Neural cell (in vitro differentiated cells): ENCODE results near the gene TMEM139. TPM values are rescaled to one million over a fixed set of nuclear protein-coding genes. Genes with fewer than 3 reads are reported as not detected.

Source experiments
- H2AFZ ChIP-seq: fragments of 200-600, 300-800 bp; sonication (generic), shearing (Covaris generic); 2 replicates; pipeline ENCODE4 v1.6.0; 2014; ENCODE audit warnings: low read depth, mild to moderate bottlenecking, antibody characterized with exemption, low read length, moderate library complexity
- H3F3A ChIP-seq: fragments of 200-600 bp; shearing (Covaris generic); 2 replicates; pipeline ENCODE4 v1.6.1; 2016; ENCODE audit warnings: mild to moderate bottlenecking, moderate library complexity, mixed read lengths, antibody characterized with exemption, low read length; ENCODE audit not compliant: insufficient read depth, poor library complexity, severe bottlenecking
- H3K27ac ChIP-seq: fragments of 200-600, 300-800 bp; sonication (generic), shearing (Covaris generic); 2 replicates; pipeline ENCODE4 v1.5.1; 2014; ENCODE audit warnings: mild to moderate bottlenecking, low read length, moderate library complexity
- H3K27me3 ChIP-seq: fragments of 300-800, 200-600 bp; sonication (generic), shearing (Covaris generic); 2 replicates; pipeline ENCODE4 v1.6.0; 2014; ENCODE audit warnings: mild to moderate bottlenecking, low read depth, low read length, moderate library complexity; ENCODE audit not compliant: insufficient read depth
- H3K36me3 ChIP-seq: fragments of 300-800, 200-600 bp; sonication (generic), shearing (Covaris generic); 2 replicates; pipeline ENCODE4 v1.5.1; 2014; ENCODE audit warnings: mild to moderate bottlenecking, antibody characterized with exemption, low read length, moderate library complexity; ENCODE audit not compliant: insufficient read depth
- H3K4me2 ChIP-seq: fragments of 300-800, 200-600 bp; sonication (generic), shearing (Covaris generic); 2 replicates; pipeline ENCODE4 v1.6.0; 2014; ENCODE audit warnings: mild to moderate bottlenecking, low read length
- H3K4me3 ChIP-seq: fragments of 300-800, 200-600 bp; sonication (generic), shearing (Covaris generic); 2 replicates; pipeline ENCODE4 v1.5.1; 2014; ENCODE audit warnings: mild to moderate bottlenecking, low read length, moderate library complexity
- H3K79me2 ChIP-seq: fragments of 200-600 bp; shearing (Covaris generic); replicated peaks from 2 replicates; pipeline ENCODE4 v1.6.0; 2014; ENCODE audit warnings: mild to moderate bottlenecking, low read length, moderate library complexity; ENCODE audit not compliant: insufficient read depth
- H3K9ac ChIP-seq: fragments of 300-800, 200-600 bp; sonication (generic), shearing (Covaris generic); 2 replicates; pipeline ENCODE4 v1.6.1; 2016; ENCODE audit warnings: mild to moderate bottlenecking, low read length, mixed read lengths
- H3K9me2 ChIP-seq: fragments of 200-600 bp; shearing (Covaris generic); 2 replicates; pipeline ENCODE4 v1.6.1; 2016; ENCODE audit warnings: mild to moderate bottlenecking, low read length, mixed read lengths; ENCODE audit not compliant: insufficient read depth
- H3K9me3 ChIP-seq: fragments of 200-600, 300-800 bp; sonication (generic), shearing (Covaris generic); 2 replicates; pipeline ENCODE4 v1.6.1; 2016; ENCODE audit warnings: mild to moderate bottlenecking, mixed run types, low read length, moderate library complexity, mixed read lengths
- H4K20me1 ChIP-seq: fragments of 200-600 bp; shearing (Covaris generic); 2 replicates; pipeline ENCODE4 v1.6.1; 2016; ENCODE audit warnings: mild to moderate bottlenecking, mixed run types; ENCODE audit not compliant: insufficient read depth
- EP300 ChIP-seq: fragments of 450-650 bp; conservative IDR thresholded peaks from 2 replicates; pipeline ENCODE4 v1.6.1; 2014; ENCODE audit warnings: antibody characterized with exemption, mild to moderate bottlenecking, moderate library complexity; ENCODE audit not compliant: poor library complexity, severe bottlenecking
- EZH2 ChIP-seq: fragments of 200-600, 300-800 bp; shearing (Covaris generic), sonication (generic); IDR thresholded peaks from 2 replicates; pipeline ENCODE4 v1.6.1; 2014; ENCODE audit warnings: antibody characterized with exemption, low read length, borderline replicate concordance, mild to moderate bottlenecking; ENCODE audit not compliant: insufficient read depth, poor library complexity, severe bottlenecking
- MXI1 ChIP-seq: fragments of 450-650 bp; conservative IDR thresholded peaks from 2 replicates; pipeline ENCODE4 v1.6.1; 2014; ENCODE audit warnings: antibody characterized with exemption, mild to moderate bottlenecking; ENCODE audit not compliant: poor library complexity, severe bottlenecking
- POLR2AphosphoS5 ChIP-seq: IDR thresholded peaks from 2 replicates; pipeline ENCODE4 v1.6.1; 2012
- RAD21 ChIP-seq: fragments of 450-650 bp; conservative IDR thresholded peaks from 2 replicates; pipeline ENCODE4 v1.6.1; 2014; ENCODE audit warnings: antibody characterized with exemption, mild to moderate bottlenecking, moderate library complexity
- SMC3 ChIP-seq: fragments of 450-650 bp; conservative IDR thresholded peaks from 2 replicates; pipeline ENCODE4 v1.6.1; 2014; ENCODE audit warnings: antibody characterized with exemption, mild to moderate bottlenecking, moderate library complexity; ENCODE audit not compliant: poor library complexity
- TAF1 ChIP-seq: IDR thresholded peaks from 2 replicates; pipeline ENCODE4 v1.6.1; 2012; ENCODE audit warnings: low read depth
- polyA plus RNA-seq: library from polyadenylated mRNA; depleted of rRNA; stranded (reverse); fragments of >200 nt; gene quantifications from 2 replicates; pipeline ENCODE4 v1.2.3, GENCODE V29; 2014
- TF ChIP-seq, protein P1 (sequence below): IDR thresholded peaks from 2 replicates; pipeline ENCODE4 v1.6.1; 2012; ENCODE audit warnings: borderline replicate concordance
- TF ChIP-seq, protein P2 (sequence below): fragments of 450-650 bp; IDR thresholded peaks from 2 replicates; pipeline ENCODE4 v1.5.1; 2014; ENCODE audit warnings: antibody characterized with exemption, mild to moderate bottlenecking, moderate library complexity; ENCODE audit not compliant: poor library complexity, severe bottlenecking

Gene TMEM139
- polyA plus RNA-seq, 1 donor from 2014 or later: not detected

GRCh38 chr7:143318661-143319060, 33.9 kb downstream of the TMEM139 start:
- H2AFZ ChIP-seq: no peak overlapping the region
- no peak overlapping the region for H3K9ac ChIP-seq
- no peaks in the 10 kb centered on the region for H3K9me3 ChIP-seq
- TF ChIP-seq, protein P1, sequence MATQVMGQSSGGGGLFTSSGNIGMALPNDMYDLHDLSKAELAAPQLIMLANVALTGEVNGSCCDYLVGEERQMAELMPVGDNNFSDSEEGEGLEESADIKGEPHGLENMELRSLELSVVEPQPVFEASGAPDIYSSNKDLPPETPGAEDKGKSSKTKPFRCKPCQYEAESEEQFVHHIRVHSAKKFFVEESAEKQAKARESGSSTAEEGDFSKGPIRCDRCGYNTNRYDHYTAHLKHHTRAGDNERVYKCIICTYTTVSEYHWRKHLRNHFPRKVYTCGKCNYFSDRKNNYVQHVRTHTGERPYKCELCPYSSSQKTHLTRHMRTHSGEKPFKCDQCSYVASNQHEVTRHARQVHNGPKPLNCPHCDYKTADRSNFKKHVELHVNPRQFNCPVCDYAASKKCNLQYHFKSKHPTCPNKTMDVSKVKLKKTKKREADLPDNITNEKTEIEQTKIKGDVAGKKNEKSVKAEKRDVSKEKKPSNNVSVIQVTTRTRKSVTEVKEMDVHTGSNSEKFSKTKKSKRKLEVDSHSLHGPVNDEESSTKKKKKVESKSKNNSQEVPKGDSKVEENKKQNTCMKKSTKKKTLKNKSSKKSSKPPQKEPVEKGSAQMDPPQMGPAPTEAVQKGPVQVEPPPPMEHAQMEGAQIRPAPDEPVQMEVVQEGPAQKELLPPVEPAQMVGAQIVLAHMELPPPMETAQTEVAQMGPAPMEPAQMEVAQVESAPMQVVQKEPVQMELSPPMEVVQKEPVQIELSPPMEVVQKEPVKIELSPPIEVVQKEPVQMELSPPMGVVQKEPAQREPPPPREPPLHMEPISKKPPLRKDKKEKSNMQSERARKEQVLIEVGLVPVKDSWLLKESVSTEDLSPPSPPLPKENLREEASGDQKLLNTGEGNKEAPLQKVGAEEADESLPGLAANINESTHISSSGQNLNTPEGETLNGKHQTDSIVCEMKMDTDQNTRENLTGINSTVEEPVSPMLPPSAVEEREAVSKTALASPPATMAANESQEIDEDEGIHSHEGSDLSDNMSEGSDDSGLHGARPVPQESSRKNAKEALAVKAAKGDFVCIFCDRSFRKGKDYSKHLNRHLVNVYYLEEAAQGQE: no peak
- TF ChIP-seq EP300 (no peak), POLR2AphosphoS5 (no peak), EZH2 (no peak), SMC3 (no peak), TAF1 (no peak), MXI1 (no peak), RAD21 (no peak)
- TF ChIP-seq, protein P2, sequence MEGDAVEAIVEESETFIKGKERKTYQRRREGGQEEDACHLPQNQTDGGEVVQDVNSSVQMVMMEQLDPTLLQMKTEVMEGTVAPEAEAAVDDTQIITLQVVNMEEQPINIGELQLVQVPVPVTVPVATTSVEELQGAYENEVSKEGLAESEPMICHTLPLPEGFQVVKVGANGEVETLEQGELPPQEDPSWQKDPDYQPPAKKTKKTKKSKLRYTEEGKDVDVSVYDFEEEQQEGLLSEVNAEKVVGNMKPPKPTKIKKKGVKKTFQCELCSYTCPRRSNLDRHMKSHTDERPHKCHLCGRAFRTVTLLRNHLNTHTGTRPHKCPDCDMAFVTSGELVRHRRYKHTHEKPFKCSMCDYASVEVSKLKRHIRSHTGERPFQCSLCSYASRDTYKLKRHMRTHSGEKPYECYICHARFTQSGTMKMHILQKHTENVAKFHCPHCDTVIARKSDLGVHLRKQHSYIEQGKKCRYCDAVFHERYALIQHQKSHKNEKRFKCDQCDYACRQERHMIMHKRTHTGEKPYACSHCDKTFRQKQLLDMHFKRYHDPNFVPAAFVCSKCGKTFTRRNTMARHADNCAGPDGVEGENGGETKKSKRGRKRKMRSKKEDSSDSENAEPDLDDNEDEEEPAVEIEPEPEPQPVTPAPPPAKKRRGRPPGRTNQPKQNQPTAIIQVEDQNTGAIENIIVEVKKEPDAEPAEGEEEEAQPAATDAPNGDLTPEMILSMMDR: no peak
- no peaks in the 10 kb centered on the region for H3K36me3 ChIP-seq
- no peaks in the 10 kb centered on the region for H3F3A ChIP-seq
- H3K79me2 ChIP-seq: no peaks in the 10 kb centered on the region
- no peaks in the 10 kb centered on the region for H4K20me1 ChIP-seq
- H3K4me3 ChIP-seq: no peak overlapping the region
- H3K27ac ChIP-seq: no peak overlapping the region
- no peaks in the 10 kb centered on the region for H3K27me3 ChIP-seq
- no peak overlapping the region for H3K4me2 ChIP-seq
- no peaks in the 10 kb centered on the region for H3K9me2 ChIP-seq

GRCh38 chr7:143320620-143321019, 35.9 kb downstream of the TMEM139 start:
- Histone ChIP-seq H3K4me2 (no peak overlapping the region), H3K9ac (no peak overlapping the region), H3K79me2 (no peaks in the 10 kb centered on the region), H3K9me2 (no peaks in the 10 kb centered on the region), H3K36me3 (no peaks in the 10 kb centered on the region), H3K4me3 (no peak overlapping the region), H4K20me1 (no peaks in the 10 kb centered on the region), H2AFZ (no peak overlapping the region), H3K27me3 (no peaks in the 10 kb centered on the region), H3F3A (no peaks in the 10 kb centered on the region), H3K9me3 (no peaks in the 10 kb centered on the region), H3K27ac (no peak overlapping the region)
- TF ChIP-seq, protein P2: no peak
- TF ChIP-seq, protein P1: no peak
- TF ChIP-seq EP300 (no peak), EZH2 (no peak), MXI1 (no peak)
